Gastrocnemius medialis (tissue), 4 donors: ENCODE results near the gene GTF2H1.

ENCODE experiments used
- CTCF ChIP-seq, 5 experiments: fragments of 450-650 bp in 3 of 5; fragments of 200-600 bp in 2 of 5; sonication (generic) in 2 of 5; IDR thresholded peaks in 4 of 5; conservative IDR thresholded peaks in 1 of 5; 1 replicate in 4 of 5; 2 replicates in 1 of 5; pipeline ENCODE4 v1.5.1; 2016 to 2019; ENCODE audit warnings: antibody characterized with exemption in 5 of 5, mild to moderate bottlenecking in 3 of 5, moderate library complexity in 3 of 5
- POLR2A ChIP-seq, 2 donors: fragments of 450-650 bp; IDR thresholded peaks; one replicate each; pipeline ENCODE4 v1.6.1; 2017; ENCODE audit warnings: antibody characterized with exemption in 2 of 2, mild to moderate bottlenecking in 2 of 2, moderate library complexity in 2 of 2

GRCh38 chr11:18367431-18367830 lies 45.1 kb downstream of the GTF2H1 start:
- TF ChIP-seq POLR2A (IDR thresholded peaks at IDR 0.05) (no peak), CTCF (IDR thresholded peaks at IDR 0.05 in 4 of 5, conservative IDR thresholded peaks at IDR 0.05 in 1 of 5) (no peak)
